Pancreas (tissue), 10 donors: Measurements from ENCODE around the gene C16orf92. TPM values are rescaled to one million over a fixed set of nuclear protein-coding genes. Genes with fewer than 3 reads are reported as not detected.

Experiments
- ATAC-seq, 4 donors: fragments of 200-7000 bp; cut with Tn5 transposase; one replicate each; pipeline versions ENCODE4 v1.8.0 to v1.9.1; 2020; ENCODE audit warnings: mild to moderate bottlenecking in 4 of 4, moderate library complexity in 4 of 4
- DNase-seq, 6 donors: peaks; one replicate each; pipeline ENCODE4 v3.0.0-alpha.2; 2020
- FAIRE-seq: peaks from 2 replicates; lab custom pipeline; 2012; peaks lifted over from hg19 to GRCh38; lab: Jason Lieb, UNC
- H3K27ac ChIP-seq, 4 donors: fragments of 200-600 bp; sonication (generic); 1 replicate in 3 of 4; 2 replicates in 1 of 4; pipeline versions ENCODE4 v1.5.0 to v1.8.0; 2020
- H3K27me3 ChIP-seq, 4 donors: fragments of 200-600 bp; one replicate each; pipeline ENCODE4 v1.8.0; 2021
- H3K36me3 ChIP-seq, 3 donors: fragments of 200-600 bp; sonication (generic) in 1 of 3; one replicate each; pipeline versions ENCODE4 v1.5.0 to v1.8.0; 2020 to 2021
- H3K4me1 ChIP-seq, 3 donors: fragments of 200-600 bp; one replicate each; pipeline ENCODE4 v1.8.0; 2021
- H3K4me3 ChIP-seq, 4 donors: fragments of 200-600 bp; sonication (generic) in 2 of 4; one replicate each; pipeline versions ENCODE4 v1.5.0 to v1.8.0; 2020 to 2021
- H3K9me3 ChIP-seq, 4 donors: fragments of 200-600 bp; one replicate each; pipeline ENCODE4 v1.8.0; 2021
- CTCF ChIP-seq, 4 donors: fragments of 200-600 bp; sonication (generic) in 3 of 4; IDR thresholded peaks; one replicate each; pipeline versions ENCODE4 v1.5.0 to v1.8.0; 2021; ENCODE audit warnings: antibody characterized with exemption in 4 of 4
- WGBS, 2 donors: extraction: QIAGEN DNeasy Blood & Tissue Kit; methylation state at CpG; one replicate each; pipeline ENCODE4 v1.1.7; 2013; 5-methylcytosine and 5-hydroxymethylcytosine counted together
- intact Hi-C, 3 donors: fragments of 100-400 bp; cut with DNase I; formaldehyde crosslinking; loops; one replicate each; pipeline versions ENCODE4 v1.11.1 to v1.14.2; 2022
- polyA plus RNA-seq, 2 donors: library from polyadenylated mRNA; stranded (reverse); fragments of 200-250 nt; gene quantifications; one replicate each; pipeline ENCODE4 v1.2.3, GENCODE V29; 2013
- total RNA-seq, 6 donors: library from RNA; stranded (reverse); fragmentation: NEBNext Ultra II Directional in 4 of 6; extraction: Animal tissue kit (Norgen Biotek cat#: 25700) in 4 of 6; gene quantifications; one replicate each; pipeline versions ENCODE4 v1.2.1 to v1.2.4, GENCODE V29; 2021 to 2023
- donor health status: healthy with polysubstance abuse.
- donor health status: DM: no; HTN: no; CAD: no; lungs with moderate emphysema.
- donor health status: DM: no; HTN: no; CAD: no.
- donor health status: control.
- donor health status: control.
- donor health status: Bipolar disorder and iron deficiency.
- donor health status: DM: yes; HTN: yes; CAD: no.
- donor health status: DM: no; HTN: no; CAD: no.
- donor health status: DM: no; HTN: no; CAD: no.
- donor health status: DM: yes; HTN: yes; CAD: no.

Gene C16orf92
- total and polyA plus RNA-seq, 8 donors = not detected

GRCh38 chr16:30065102-30065942 lies 42.3 kb downstream of the C16orf92 start, which contains the start of gene ALDOA:
TSS of gene ALDOA (plus strand) at chr16:30065760. CDS start at chr16:30066898, 1,138 bp downstream.
- Histone ChIP-seq H3K27me3 (no peaks in the 10 kb centered on the region), H3K36me3 (peaks cover 18 to 33% (median 25%) of the 10 kb centered on the region in 3 donors), H3K4me1 (peaks cover 3 to 19% (median 13%) of the 10 kb centered on the region in 3 donors), H3K9me3 (no peaks in the 10 kb centered on the region), H3K27ac (peak within 1 kb of the TSS; percentile 88 to 99 (median 98)), H3K4me3 (peak within 1 kb of the TSS; percentile 73 to 94 (median 81))
- no peak for FAIRE-seq
- intact Hi-C loops = no loop called here
- peak; percentile 97 to 99 (median 98) for DNase-seq
- peak; percentile 85 to 89 (median 88) for ATAC-seq
- 0% methylated on average over 65 to 99 of the region's 99 CpGs for WGBS, 2 donors
- TF ChIP-seq CTCF (IDR thresholded peaks at IDR 0.05) = no peak

GRCh38 chr16:30065943-30066760 lies 43.2 kb downstream of the C16orf92 start:
- WGBS, 2 donors = 0% methylated on average over 42 to 44 of the region's 44 CpGs
- TF ChIP-seq CTCF (IDR thresholded peaks at IDR 0.05) = no peak
- Histone ChIP-seq H3K4me3 (peak overlapping the region; percentile 73 to 94 (median 81)), H3K27me3 (no peaks in the 10 kb centered on the region), H3K27ac (peak overlapping the region; percentile 88 to 99 (median 98)), H3K9me3 (no peaks in the 10 kb centered on the region), H3K36me3 (peaks cover 18 to 40% (median 29%) of the 10 kb centered on the region in 3 donors), H3K4me1 (peaks cover 3 to 19% (median 13%) of the 10 kb centered on the region in 3 donors)
- DNase-seq = peak in 5 of 6 donors; percentile 34 to 76 (median 57)
- peak; percentile 9 to 18 (median 12) for ATAC-seq
- FAIRE-seq = no peak
- intact Hi-C loops = no loop called here

- no peak for ATAC-seq
- peaks cover 18 to 40% (median 29%) of the 10 kb centered on the region in 3 donors for H3K36me3 ChIP-seq
- H3K27ac ChIP-seq = peak overlapping the region in 3 of 4 donors; percentile 88 to 99 (median 99)
- H3K27me3 ChIP-seq = no peaks in the 10 kb centered on the region
- DNase-seq = peak in 4 of 6 donors; percentile 25 to 70 (median 52)
- peaks cover 3 to 19% (median 13%) of the 10 kb centered on the region in 3 donors for H3K4me1 ChIP-seq
- 26 to 31% methylated on average over 21 of the region's 21 CpGs for WGBS, 2 donors
- FAIRE-seq = no peak
- H3K9me3 ChIP-seq = no peaks in the 10 kb centered on the region
- no peak for TF ChIP-seq CTCF (IDR thresholded peaks at IDR 0.05)
- peak overlapping the region; percentile 73 to 94 (median 81) for H3K4me3 ChIP-seq
- intact Hi-C loops = no loop called here
Measured at GRCh38 chr16:30066761-30067583, 44.0 kb downstream of the C16orf92 start.

- Histone ChIP-seq H3K4me3 (peak overlapping the region in 1 of 4 donors; percentile 80), H3K4me1 (peaks cover 3 to 19% (median 13%) of the 10 kb centered on the region in 3 donors), H3K27ac (no peak overlapping the region), H3K9me3 (no peaks in the 10 kb centered on the region), H3K27me3 (no peaks in the 10 kb centered on the region), H3K36me3 (peaks cover 18 to 40% (median 34%) of the 10 kb centered on the region in 3 donors)
- FAIRE-seq (no peak), DNase-seq (no peak), ATAC-seq (no peak)
- TF ChIP-seq CTCF (IDR thresholded peaks at IDR 0.05) = no peak
- intact Hi-C loops = no loop called here
- WGBS, 2 donors = 75 to 84% methylated on average over 6 of the region's 6 CpGs
Measured at GRCh38 chr16:30067584-30067916, 44.6 kb downstream of the C16orf92 start.
